ENCODE results near the gene CD44.

CD44 gene

GRCh38 chr11:35235936-35236666 is 97.1 kb downstream of the CD44 start (continued):
- TF ChIP-seq SNAI2 (CRISPR knock-in tag; IDR thresholded peaks at IDR 0.05) (no peak), ZNF70 (CRISPR knock-in tag; IDR thresholded peaks at IDR 0.05) (no peak), GLIS3 (CRISPR knock-in tag; IDR thresholded peaks at IDR 0.05) (no peak), CREB5 (CRISPR knock-in tag; IDR thresholded peaks at IDR 0.05; ENCODE audit: low read depth) (no peak), RARB (CRISPR knock-in tag; IDR thresholded peaks at IDR 0.05) (no peak)

GRCh38 chr11:35236667-35237003 is 97.7 kb downstream of the CD44 start:
- TF ChIP-seq RARB (CRISPR knock-in tag; IDR thresholded peaks at IDR 0.05) (no peak), SNAI2 (CRISPR knock-in tag; IDR thresholded peaks at IDR 0.05) (no peak), CSRNP3 (CRISPR knock-in tag; IDR thresholded peaks at IDR 0.05) (no peak), CREB5 (CRISPR knock-in tag; IDR thresholded peaks at IDR 0.05; ENCODE audit: low read depth) (no peak), GLIS3 (CRISPR knock-in tag; IDR thresholded peaks at IDR 0.05) (no peak), ZNF70 (CRISPR knock-in tag; IDR thresholded peaks at IDR 0.05) (no peak)
- ATAC-seq: no peak

DNA sequence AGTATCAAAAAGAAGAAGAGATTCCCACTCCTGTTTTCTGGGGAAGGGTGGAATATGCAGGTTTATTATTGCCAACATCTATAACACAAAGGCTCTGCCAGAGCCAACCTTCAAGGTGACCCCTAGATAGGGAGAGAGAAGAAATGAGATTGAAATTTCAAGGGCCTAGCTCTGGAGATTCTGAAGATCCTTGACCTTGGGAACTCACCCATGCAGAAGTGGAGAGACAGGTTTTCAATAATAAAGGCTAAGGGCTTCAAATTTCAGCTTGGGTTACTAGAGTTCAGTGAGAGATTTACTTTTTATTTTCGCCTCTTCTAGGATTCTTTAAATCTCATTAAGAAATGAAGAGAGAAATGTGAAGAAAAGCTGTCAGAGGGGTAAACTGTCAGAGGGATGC is 98.4 kb downstream of the CD44 start:
- ATAC-seq: no peak
- TF ChIP-seq ESRRG (CRISPR knock-in tag; IDR thresholded peaks at IDR 0.05): no peak
- TF ChIP-seq ZNF8 (CRISPR knock-in tag; IDR thresholded peaks at IDR 0.05): no peak
- TF ChIP-seq PPARA (CRISPR knock-in tag; IDR thresholded peaks at IDR 0.05; ENCODE audit: borderline replicate concordance): no peak
- no peak for TF ChIP-seq ISL1 (CRISPR knock-in tag; IDR thresholded peaks at IDR 0.05)
- no peak for TF ChIP-seq ZNF70 (CRISPR knock-in tag; IDR thresholded peaks at IDR 0.05)
- TF ChIP-seq TOX (CRISPR knock-in tag; IDR thresholded peaks at IDR 0.05; ENCODE audit: borderline replicate concordance): no peak
- TF ChIP-seq ARNTL (CRISPR knock-in tag; IDR thresholded peaks at IDR 0.05; ENCODE audit: borderline replicate concordance, low read depth): no peak
- TF ChIP-seq ZNF565 (CRISPR knock-in tag; conservative IDR thresholded peaks at IDR 0.05; ENCODE audit: low read depth): no peak
- TF ChIP-seq BACH2 (CRISPR knock-in tag; IDR thresholded peaks at IDR 0.05; ENCODE audit: borderline replicate concordance): no peak
- no peak for TF ChIP-seq CSDC2 (CRISPR knock-in tag; IDR thresholded peaks at IDR 0.05)
- TF ChIP-seq ZC3H10 (CRISPR knock-in tag; IDR thresholded peaks at IDR 0.05): no peak

DNA sequence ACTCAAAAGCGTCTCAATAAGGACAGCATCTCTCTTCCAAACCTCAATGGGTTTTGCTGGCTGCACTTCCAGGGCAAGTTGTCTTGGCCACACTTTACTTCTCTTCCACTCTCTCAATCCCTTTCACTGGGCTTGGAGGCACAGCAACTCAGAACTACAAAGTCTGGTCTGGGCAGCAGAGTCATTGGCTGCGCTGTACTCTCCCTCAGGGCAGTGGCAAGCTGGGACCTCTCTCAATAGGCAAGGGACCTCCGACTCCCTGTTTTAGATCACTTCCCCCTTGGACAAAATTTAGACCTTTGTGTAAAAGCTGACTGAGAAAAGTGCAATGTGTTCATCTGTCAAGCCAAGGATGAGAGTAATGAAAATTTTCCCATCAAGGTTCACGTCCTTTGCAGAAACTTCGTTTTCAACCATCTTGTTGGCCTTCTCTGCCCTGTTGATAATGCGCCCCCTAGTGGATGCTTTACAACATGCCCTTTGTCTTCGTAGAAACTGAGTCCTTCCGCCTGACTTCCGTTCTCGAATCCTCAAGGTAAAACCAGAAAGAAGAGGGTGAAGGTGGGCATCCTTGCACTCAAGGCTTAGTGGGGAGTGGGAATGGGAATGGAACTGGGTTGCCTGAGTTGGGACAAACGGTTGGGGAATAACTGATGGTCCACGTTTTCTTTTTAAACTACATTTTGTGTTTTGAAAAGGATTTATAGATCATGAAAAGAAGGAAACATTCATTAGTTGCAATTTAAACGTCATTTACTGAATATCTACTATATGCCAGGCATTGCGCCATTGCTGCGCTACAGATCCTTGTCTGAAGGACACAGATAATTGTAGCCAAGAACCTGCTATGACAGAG is 99.1 kb downstream of the CD44 start:
- peak; percentile 30; the same call in 1 of the 3 replicates for ATAC-seq

More for the DNA sequence above, 99.1 kb downstream of the CD44 start:
- TF ChIP-seq SNAI2 (CRISPR knock-in tag; IDR thresholded peaks at IDR 0.05): no peak
- TF ChIP-seq GLIS3 (CRISPR knock-in tag; IDR thresholded peaks at IDR 0.05): no peak
- TF ChIP-seq CREB5 (CRISPR knock-in tag; IDR thresholded peaks at IDR 0.05; ENCODE audit: low read depth): no peak
- no peak for TF ChIP-seq POU6F1 (CRISPR knock-in tag; IDR thresholded peaks at IDR 0.05; ENCODE audit: borderline replicate concordance, low read depth)
- TF ChIP-seq ESRRG (CRISPR knock-in tag; IDR thresholded peaks at IDR 0.05): no peak
- TF ChIP-seq CSDC2 (CRISPR knock-in tag; IDR thresholded peaks at IDR 0.05): no peak
- TF ChIP-seq, protein P1, sequence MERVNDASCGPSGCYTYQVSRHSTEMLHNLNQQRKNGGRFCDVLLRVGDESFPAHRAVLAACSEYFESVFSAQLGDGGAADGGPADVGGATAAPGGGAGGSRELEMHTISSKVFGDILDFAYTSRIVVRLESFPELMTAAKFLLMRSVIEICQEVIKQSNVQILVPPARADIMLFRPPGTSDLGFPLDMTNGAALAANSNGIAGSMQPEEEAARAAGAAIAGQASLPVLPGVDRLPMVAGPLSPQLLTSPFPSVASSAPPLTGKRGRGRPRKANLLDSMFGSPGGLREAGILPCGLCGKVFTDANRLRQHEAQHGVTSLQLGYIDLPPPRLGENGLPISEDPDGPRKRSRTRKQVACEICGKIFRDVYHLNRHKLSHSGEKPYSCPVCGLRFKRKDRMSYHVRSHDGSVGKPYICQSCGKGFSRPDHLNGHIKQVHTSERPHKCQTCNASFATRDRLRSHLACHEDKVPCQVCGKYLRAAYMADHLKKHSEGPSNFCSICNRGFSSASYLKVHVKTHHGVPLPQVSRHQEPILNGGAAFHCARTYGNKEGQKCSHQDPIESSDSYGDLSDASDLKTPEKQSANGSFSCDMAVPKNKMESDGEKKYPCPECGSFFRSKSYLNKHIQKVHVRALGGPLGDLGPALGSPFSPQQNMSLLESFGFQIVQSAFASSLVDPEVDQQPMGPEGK (CRISPR knock-in tag; IDR thresholded peaks at IDR 0.05; ENCODE audit: borderline replicate concordance): no peak
- no peak for TF ChIP-seq ZC3H10 (CRISPR knock-in tag; IDR thresholded peaks at IDR 0.05)
- no peak for TF ChIP-seq TSHZ2 (CRISPR knock-in tag; IDR thresholded peaks at IDR 0.05)
- TF ChIP-seq CSRNP3 (CRISPR knock-in tag; IDR thresholded peaks at IDR 0.05): no peak
- TF ChIP-seq ZNF565 (CRISPR knock-in tag; conservative IDR thresholded peaks at IDR 0.05; ENCODE audit: low read depth): no peak
- TF ChIP-seq TOX (CRISPR knock-in tag; IDR thresholded peaks at IDR 0.05; ENCODE audit: borderline replicate concordance): no peak
